LNCAP (cell line): ENCODE results near the gene ADPRH.

Experiments used
- TF ChIP-seq, protein P1 (sequence below): fragments of 450-650 bp; IDR thresholded peaks from 2 replicates; pipeline ENCODE4 v1.5.1; 2017; ENCODE audit warnings: mild to moderate bottlenecking

Gene ADPRH

DNA sequence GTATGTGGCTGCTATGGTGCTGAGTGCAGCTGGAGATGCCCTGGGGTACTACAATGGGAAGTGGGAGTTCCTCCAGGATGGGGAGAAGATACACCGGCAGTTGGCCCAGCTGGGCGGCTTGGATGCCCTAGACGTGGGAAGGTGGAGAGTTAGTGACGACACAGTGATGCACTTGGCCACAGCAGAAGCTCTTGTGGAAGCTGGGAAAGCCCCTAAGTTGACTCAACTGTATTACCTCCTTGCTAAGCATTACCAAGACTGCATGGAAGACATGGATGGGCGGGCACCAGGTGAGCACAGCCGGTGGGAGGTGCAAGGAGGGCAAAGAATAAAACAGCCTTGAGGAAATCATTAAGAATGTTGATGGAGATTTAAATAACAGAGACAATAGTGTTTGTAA lies 2.9 kb downstream of the ADPRH start:
- TF ChIP-seq, protein P1, sequence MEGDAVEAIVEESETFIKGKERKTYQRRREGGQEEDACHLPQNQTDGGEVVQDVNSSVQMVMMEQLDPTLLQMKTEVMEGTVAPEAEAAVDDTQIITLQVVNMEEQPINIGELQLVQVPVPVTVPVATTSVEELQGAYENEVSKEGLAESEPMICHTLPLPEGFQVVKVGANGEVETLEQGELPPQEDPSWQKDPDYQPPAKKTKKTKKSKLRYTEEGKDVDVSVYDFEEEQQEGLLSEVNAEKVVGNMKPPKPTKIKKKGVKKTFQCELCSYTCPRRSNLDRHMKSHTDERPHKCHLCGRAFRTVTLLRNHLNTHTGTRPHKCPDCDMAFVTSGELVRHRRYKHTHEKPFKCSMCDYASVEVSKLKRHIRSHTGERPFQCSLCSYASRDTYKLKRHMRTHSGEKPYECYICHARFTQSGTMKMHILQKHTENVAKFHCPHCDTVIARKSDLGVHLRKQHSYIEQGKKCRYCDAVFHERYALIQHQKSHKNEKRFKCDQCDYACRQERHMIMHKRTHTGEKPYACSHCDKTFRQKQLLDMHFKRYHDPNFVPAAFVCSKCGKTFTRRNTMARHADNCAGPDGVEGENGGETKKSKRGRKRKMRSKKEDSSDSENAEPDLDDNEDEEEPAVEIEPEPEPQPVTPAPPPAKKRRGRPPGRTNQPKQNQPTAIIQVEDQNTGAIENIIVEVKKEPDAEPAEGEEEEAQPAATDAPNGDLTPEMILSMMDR: no peak

GRCh38 chr3:119585208-119585607 lies 5.9 kb downstream of the ADPRH start:
- TF ChIP-seq, protein P1: no peak

GRCh38 chr3:119585856-119586570 lies 6.7 kb downstream of the ADPRH start:
- TF ChIP-seq, protein P1: no peak

- TF ChIP-seq, protein P1: no peak
Observed at GRCh38 chr3:119586733-119587172, 7.5 kb downstream of the ADPRH start.

DNA sequence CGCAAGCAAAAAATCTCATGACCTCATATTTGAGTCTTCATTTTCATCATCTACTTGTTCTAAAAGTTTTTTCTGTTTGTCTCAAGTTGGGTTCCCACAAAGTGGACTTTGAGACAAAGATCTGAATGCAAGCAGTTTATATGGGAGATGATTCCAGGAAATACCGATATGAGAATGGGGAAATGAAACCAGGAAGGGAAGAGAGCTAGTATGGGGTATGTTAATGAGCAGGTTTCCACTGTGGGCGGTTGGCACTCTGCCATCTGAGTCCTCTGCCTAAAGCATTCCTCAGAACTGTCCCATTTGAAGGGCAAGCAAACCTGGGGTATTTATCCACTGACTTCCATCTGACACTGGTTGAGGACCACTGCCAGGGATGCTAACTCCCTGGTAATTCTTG lies 8.8 kb downstream of the ADPRH start:
- TF ChIP-seq, protein P1: no peak

DNA sequence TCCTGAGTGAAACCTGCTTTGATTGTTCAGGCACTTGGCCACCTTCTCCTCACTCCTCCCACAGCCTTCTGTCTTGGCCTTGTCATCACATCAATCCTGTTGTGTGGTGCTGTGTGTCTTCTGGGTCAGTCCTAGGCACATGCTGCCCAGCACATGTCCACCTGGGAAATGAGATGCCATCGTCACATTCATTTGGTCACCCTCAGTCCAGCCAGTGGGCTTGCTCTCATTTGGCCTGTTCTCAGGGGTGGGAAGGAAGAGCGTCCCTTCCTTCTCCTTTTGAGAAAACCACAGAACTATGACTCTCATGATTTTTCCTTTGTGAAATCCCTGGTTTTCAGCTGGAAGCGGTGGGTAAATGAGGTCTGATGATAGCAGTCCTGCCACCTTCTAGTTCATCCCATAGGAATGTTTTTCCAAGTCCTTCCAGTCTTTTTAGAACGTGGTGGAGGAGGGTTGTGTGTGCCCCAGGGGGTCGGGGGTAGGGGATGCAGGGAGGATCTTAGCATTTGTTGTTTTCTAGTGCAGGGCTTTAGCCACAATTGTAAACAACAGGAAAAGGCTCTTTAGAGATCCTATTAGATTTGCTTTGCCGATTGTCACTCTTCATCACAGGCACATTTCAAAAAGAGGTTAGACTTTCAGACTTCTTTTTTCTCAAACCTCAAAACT lies 9.9 kb downstream of the ADPRH start:
- TF ChIP-seq, protein P1: no peak

DNA sequence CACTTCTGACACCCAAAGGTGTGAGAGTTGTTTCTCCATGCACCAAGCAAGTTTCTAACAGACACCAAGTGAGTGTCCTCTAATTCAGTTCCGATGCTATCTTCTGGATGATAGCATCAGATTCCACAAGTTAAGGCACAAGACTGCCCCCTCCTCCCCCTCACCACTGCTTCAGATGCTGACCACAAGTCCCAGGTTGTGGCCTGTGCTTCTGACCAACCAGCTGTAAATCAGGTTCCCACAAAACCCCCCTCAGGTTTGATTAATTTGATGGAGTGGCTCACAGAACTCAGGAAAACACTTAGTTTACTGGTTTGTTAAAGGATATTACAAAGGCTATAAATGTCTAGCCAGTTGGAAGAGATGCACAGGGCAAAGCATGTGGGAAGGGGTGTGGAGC lies 11.4 kb downstream of the ADPRH start:
- TF ChIP-seq, protein P1: no peak
